NCI-H345 treated with DMSO at 0.1 percent for 48 hours (cell line): ENCODE results near the gene PRIMA1.

Experiments used
- DNase-seq: peaks from one replicate; lab custom pipeline; 2025; ENCODE audit not compliant: unreplicated experiment; lab: John Stamatoyannopoulos, UW

PRIMA1 gene

DNA sequence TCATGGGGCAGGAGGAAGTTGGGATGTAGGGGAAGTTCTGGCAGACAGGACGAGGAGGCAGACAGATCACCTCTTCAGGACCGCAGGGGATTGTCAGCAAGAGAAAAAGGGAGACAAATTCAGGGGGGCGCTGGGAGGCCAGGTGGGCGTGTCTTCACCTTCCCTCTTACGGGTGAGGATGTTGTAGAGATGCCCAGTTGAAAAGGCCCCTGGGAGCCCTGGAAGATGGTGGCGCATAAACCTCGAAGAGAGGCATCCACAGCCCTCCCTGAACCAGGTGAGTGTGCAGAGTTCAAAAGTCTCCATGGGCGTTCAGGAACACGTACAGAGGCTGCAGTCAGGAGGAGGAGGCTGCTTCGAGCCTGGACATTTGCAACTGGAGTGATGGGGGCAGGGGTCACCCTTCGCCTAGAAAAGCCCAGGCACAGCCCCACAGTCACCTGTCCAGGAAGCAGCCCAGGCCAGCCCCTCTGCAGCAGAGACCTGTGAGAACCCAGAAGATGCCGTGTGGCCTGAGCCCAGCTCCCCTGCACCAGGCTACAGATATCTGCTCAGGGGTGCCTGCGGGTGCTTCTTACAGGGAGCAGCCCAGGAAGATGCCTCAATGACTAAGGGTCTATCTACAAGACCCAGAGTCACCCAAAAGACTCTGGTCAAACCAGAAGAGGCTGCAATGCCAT is 74.4 kb downstream of the PRIMA1 start:
- DNase-seq: no peak

DNA sequence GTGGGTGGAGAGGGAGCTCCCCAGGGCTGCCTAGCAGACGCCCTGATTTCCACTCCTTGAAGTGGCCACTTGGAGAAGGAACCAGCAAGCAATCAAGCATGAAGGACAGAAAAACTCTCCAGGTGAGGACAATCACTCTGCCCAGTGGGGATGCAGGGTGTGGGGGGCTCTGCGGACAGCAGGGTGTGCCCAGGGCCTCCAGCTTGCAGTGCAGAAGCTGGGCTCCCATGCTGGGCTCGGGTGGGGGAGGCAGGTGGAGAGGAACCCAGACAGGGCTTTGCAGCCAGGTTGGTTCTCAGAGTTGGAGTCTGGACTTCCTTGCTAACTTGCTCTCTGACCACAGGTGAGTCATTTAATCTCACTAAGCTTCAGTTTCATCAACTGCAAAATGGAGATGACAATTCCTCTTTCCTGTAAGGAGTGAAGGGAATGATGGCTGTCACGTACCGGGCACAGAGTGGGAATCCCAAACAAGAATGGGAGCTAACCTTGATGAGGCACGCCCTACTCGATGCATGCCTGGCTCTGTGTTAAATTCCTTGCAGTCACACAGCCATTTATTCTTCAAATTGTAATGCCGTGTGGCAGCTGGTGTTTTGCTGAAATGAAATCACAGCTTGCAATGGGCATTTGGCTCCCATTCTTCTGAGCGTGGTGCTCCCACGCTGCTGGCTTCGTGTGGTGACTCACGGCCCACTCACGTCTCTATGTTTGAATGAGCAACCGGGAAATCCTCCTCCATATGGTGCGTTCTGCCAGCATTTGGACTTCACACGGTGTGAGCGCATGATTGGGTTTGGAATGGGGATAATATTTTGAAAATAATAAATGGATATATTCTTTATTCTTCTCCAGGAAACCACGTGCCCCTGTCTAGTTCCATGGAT is 75.2 kb downstream of the PRIMA1 start:
- DNase-seq: peak; percentile 57

GRCh38 chr14:93712079-93712837 is 76.0 kb downstream of the PRIMA1 start:
- DNase-seq: peak; percentile 54

GRCh38 chr14:93709249-93709648 is 79.0 kb downstream of the PRIMA1 start:
- no peak for DNase-seq

DNA sequence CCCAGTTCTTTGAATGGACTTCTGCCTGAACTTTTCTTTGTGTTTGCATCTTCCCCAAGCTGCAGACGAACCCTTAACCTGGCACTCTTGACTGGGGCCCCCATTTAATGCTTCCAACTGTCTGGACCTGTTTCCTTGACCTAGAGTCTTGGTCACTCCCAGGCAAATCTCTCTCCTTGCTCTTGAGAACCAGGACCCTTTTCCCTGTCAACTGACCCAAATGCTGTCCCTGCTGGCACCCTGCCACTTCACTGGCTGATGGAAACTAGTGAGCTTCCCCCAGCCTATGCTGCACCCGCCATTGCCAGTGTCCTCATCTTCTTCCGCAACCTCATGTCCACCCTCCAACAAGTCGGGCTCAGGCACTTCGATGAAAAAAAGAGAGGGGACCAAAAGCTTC is 79.5 kb downstream of the PRIMA1 start:
- DNase-seq: no peak

GRCh38 chr14:93708311-93708734 is 80.0 kb downstream of the PRIMA1 start:
- no peak for DNase-seq

GRCh38 chr14:93707475-93707874 is 80.8 kb downstream of the PRIMA1 start:
- DNase-seq: no peak

DNA sequence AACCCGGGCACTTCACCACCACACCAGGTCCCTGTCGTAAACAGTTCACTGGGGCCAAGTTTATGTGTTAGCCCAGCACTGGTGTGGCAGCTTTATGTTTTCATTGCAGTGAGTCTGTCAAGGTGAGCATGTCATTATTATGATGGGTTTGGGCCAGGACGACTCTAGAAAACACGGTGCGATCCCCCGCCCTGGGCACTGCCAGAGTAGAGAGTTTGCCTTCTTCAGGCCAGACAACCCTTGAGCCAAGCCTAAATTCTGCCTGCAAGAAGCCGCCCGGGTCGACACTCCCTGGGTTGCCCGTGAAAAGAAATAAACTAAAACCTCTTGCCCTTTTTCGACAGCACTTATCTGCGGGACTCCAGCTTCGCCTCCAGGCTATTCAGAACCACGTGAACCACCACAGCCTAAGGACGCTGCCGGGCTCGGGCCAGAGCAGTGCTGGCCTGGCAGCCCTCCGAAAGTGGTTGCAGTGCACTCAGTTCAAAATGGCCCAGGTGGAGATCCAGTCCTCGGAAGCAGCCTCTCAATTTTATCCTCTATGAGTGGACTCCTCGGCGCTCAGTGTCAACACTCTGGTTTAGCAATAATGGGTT is 81.8 kb downstream of the PRIMA1 start:
- no peak for DNase-seq

DNA sequence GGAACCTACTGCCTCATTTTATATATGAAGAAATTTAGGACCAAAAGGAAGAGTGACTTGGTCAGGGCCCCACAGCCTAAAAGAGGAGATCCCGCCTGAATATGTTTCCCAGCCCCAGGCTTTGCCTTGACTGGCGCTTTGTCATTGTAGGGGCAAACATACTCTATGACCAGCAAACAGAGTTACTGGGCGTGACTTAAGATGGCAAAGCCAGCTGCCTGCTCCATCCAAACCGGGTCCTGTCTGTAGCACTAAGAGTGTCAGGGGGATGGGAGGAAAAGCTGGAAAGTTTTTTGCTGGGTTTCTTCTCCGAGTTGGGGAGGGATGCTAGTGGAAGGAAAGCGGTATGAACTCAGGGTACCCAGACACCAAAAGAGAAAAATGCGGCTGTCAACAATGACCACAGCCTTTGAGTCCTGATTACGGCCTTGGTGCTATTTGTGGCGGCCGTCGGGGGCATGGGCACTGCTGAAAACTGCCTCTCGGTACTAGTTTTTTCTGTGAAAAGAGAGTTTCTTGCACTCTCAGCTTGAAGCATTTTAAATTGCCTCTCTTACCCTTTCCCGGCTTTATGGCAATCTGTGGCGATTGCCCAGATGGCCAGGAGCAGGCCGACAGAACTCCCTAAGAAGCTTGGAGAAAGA is 82.7 kb downstream of the PRIMA1 start:
- no peak for DNase-seq

DNA sequence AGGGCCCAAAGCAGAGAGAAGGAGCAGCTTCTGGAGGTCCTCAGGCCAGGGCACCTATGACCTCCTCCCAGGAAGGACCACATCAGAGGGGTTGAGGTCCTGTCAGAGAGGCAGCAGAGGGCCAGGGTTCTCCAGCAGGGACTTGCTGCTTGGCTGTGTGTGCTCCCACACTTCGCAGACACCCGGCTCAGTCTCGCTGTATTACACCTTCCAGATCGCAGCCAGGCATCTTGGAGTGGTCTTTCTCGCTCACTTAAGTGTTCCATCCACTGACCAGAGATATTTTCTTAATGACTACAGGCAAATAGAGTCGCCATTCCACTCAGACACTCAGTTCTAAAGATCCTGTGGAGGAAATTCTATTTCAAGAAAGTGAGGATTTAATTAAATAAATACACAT is 84.3 kb downstream of the PRIMA1 start:
- DNase-seq: no peak

- DNase-seq: no peak
Observed at GRCh38 chr14:93702946-93703345, 85.3 kb downstream of the PRIMA1 start.

- no peak for DNase-seq
Observed at GRCh38 chr14:93701562-93701961, 86.7 kb downstream of the PRIMA1 start.

- DNase-seq: no peak
Observed at GRCh38 chr14:93700928-93701327, 87.4 kb downstream of the PRIMA1 start.

- DNase-seq: no peak
Observed at GRCh38 chr14:93693914-93694313, 94.4 kb downstream of the PRIMA1 start.

GRCh38 chr14:93691042-93691780 is 97.1 kb downstream of the PRIMA1 start:
- DNase-seq: no peak

DNA sequence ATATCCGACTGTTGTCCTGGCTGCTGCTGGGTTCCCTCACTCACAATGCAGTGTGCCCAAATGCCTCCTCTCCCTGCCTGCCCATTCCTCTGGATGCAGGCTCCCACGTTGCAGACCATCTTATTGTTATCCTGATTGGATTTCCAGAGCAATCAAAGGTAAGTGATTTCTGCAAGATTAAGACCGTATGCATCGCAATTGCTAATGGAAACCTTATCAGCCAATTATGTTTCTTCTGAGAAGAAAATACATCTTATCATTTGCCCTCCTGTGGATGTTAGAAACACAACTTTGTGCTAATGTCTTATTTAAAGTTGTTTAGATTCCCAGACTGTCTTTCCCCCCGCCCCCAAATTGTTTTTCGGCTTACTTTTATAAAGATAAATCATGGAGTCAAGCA is 98.1 kb downstream of the PRIMA1 start:
- DNase-seq: no peak

DNA sequence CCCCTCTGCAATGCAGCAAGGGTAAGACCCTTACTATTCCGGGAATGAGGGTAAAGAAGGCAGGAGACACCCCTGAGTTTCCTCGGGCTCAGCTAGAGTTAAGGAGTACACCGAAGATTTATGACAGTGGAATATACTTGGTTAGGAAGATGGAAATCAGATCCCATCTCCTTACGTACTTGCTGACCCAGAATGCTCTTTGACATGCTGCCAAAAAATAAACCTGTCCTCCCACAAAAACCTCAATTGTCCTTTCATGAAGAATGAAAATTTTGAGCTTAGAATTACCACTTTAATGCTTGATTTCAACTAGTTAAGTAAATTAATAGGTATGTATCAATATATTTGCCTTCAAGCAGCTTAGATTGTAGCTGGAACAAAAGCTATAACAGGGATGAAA is 99.5 kb downstream of the PRIMA1 start:
- DNase-seq: no peak

DNA sequence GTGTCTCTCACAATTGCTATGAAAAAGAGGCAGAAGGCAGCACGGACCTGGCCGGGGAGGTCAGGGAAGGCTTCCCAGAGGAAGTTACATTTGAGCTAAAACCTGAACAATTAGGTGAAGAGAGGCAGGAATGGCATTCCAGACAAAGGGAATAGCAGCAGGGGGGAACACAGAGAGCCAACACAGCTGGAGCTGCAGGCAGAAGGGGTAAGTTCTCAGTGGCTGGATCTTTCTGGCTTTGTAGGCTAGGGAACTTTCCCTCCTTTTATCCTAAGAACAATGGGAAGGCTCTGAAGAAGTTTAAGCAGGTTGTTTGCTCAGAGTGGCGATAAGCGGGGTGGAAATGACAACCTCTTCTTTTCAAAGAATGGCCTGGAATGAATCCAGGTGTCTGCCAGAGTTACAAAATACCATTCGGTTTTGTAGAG is 100.0 kb downstream of the PRIMA1 start:
- DNase-seq: peak; percentile 58

- no peak for DNase-seq
Observed at GRCh38 chr14:93686268-93686667, 102.0 kb downstream of the PRIMA1 start.
